LoVo (cell line): Measurements from ENCODE around the gene HOXB5.

Experiments used
- DNase-seq: peaks from one replicate; pipeline ENCODE4 v3.0.0-alpha.2; 2016; ENCODE audit warnings: low spot score

Gene HOXB5

DNA sequence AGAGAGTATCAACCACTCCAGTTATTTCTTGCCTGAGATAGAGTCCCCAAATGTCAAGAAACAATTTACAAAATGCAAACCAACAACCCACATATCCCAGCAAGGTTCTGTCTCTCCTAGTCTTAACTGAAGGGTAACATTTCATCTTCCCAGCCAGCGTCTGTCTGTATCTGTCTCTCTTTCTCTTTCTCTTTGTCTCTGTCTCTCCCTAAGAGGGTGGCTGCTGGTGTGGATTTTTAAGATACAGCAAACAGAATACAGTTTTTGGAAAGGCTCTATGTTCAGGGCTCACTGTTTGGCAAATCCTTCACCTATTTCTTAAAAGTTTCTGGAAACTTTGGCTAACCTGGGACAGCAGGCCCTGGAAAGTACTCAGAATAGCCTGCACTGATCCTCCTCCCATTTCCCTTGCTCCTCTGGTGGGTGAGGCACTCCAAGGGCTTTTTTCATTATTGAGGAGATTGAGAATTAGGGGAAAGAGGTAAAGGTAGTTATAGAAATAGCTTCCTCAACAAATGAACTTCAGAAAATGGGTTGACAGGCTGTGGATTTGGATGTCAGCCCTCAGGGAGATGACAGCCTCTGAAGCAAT lies 21.7 kb downstream of the HOXB5 start:
- DNase-seq = no peak

DNA sequence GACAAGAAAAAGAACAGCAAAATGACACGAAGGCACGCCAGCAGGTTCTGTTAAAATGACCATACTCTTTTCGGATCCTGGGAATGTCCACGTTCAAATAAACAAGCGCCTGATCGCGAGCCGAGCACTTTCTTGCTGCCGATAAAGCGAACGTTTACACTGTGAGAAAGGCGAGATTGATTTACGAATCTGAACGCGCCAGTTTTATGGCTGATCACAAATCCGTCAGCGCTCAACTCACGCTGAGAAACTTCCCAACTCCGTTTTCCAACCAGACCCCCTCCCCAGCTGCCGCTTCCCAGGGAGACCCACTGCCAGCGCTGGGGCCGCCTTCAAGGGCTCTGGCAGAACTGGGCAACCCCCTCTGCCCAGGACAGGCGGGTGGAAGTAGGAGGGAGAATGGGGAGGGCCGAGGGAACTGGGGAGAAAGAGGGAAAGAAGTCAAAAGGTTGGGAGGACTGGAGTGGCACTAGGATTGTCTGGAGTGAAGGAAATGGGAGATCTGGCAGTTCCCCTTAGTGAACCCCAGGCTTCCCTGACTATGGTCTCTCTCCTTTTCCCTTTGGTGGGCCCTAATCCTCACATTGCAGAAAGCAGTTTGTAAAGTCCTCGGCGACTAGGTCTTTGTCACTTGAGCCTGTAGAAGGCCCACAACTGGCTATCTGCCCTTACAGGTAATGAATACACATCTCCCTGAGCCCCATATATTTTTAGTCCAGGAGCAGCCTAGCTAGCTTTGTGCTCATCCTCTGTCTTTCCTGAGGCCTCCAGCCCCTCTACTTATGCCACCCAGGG lies 22.4 kb downstream of the HOXB5 start:
- no peak for DNase-seq

DNA sequence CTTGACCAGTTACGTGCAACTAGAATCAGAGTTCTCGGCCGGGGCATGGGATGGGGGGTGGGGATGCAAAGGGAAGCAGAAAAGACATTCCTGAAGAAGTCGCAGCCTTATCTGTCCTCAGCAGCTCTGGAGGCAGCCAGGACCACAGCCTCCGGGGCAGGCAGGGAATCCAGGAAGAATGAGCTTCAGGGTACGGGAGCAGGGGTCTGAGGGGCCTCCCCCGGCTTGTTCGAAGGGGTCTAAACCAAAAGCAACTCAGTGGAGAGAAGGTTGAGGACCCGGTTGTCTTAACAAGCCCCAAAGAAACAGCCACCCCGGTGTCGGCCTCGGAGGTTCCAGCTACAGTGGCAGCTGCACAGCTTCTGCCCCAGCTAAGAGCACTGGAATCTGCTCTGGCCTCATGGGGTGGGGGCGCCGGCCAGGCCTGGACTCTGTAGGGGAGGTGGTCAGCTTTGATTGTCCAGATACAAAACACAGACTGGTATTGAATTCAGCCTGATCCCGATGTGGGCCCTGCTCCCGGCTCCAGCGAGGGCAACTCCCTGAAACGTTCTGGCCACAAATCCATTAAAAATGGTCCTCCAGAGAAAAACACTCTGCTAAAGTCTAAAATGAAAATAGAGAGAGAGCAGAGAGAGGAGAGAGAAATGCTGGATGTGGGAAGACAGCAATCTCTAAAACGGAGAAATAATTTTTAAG lies 23.1 kb downstream of the HOXB5 start:
- DNase-seq = no peak

DNA sequence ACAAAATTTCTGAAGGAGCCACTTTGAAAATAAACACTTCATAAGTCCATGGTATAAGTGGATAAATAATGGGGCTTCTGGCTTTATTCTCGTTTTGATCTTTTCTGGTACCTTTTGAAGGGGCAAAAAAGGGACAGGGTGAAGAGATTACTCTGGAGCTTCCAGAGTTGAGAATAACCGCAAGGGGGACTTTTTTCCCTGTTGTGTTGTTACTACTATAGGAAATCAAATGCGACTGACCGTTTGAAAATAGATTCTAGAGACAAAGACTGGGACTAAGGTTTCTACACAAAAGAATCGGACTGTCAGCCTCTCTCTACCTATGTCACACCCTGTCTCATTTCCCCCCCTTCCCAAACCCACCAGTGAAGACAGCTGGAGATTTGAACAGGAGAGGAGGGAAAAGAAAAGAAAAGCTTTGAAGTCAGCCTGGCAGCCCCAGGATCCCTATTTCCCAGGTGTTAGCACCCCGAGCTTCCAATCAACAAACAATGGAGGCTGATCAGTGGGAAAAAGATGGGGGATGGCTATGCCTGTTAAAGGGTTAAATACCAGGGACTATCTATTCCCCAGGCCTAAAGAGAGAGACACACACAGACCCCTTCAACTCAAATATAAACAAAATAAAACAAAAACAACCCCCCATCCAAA lies 23.8 kb downstream of the HOXB5 start:
- DNase-seq = no peak

DNA sequence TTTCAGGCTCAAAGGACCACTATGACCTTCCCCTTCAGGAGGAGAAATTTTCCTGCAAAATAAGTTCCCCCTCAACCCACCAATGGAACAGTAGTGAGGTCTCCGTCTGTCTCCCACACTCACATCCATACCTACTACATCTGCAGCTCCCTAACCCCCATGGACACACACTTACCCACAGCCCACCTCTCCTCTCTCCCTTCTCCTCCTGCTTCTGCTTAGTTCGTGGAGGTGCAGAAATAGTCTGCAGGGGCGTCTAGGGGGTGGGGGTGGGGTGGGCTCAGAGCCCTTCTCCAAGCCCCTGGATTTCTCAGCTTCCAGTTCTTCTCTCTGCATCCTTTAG lies 24.4 kb downstream of the HOXB5 start:
- no peak for DNase-seq

DNA sequence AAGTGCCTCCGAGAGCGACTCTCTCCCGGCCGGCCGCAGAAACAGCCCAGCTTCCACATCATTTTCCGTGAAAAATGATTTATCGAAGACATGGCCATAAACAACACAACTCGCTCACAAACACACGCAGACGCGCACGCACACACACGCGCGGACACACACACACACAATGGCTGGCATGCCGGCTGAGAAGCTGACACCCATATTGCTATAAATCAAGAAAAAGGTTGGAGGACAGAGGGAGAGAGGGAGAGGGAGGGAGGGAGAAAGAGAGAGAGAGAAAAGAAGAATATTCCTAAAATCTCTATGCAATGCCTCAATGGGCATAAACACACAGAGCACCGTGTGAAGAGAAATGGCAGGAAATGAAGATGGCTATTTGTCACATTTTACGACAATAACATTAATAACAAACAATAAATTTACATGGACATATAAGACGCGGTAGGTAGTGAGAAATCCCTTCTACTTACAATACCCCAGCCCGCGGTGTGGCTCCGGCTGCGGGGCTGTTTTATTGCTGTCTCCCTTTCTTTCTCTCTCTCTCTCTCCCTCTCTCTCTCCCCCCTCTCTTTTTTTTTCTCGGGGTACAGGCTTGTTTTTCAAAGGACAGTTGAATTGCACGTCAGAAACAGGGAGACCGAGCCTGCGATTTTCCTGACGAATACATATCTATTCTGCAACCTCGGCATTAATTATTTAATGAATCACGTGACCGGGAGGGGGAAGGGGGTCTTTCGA lies 24.9 kb downstream of the HOXB5 start:
- no peak for DNase-seq

DNA sequence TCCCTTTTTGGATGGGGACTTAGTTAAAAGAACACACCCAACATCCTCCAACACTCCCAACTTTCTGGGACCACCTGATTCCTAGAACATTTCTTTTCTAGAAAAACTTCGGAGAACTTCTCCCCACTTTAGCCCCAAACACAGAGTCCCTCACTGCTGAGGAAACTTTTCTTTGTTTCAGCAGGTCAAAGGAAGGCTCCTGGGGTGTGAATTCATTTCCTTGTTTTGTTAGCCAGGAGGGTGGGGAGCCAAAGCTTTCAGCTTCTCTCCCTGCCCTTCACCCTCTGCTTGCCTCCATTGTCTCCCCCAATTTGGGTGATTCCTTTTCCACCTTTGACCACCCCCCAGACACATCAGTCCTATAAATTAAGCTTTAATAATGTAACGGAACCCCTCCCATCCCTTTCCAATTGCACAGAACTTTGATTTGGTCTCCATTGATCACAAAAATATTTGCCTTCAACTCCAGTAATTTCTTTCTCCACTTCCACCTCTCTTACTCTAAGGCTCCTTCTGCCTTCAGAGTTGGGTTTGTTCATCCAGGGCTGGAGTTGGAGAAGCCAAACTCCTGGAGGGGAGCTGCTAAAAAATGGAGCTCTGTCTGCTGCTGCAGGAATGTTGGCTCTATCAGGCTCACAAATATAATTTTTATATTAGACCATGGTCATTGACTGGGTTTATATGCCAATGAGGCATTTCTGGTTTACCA lies 25.8 kb downstream of the HOXB5 start:
- no peak for DNase-seq

DNA sequence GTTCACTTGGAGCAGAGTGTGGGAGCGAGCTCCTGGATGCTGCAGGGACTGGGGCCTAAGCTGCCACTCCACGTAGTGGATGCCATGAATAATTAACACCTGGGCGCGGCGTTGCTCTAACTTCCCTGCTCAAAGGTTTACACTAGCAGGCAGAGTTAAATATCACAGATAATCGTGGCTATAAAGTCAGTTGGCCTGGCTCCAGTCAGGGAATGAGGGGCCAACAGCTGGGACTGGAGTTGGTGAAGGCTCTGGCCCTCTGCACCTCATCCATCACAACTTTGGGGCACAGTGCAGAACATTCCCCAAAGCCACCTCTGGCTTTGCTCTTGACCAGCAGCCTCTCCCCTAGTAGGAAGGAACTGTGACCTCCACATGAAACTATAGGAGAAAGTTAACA lies 26.4 kb downstream of the HOXB5 start:
- DNase-seq = no peak

DNA sequence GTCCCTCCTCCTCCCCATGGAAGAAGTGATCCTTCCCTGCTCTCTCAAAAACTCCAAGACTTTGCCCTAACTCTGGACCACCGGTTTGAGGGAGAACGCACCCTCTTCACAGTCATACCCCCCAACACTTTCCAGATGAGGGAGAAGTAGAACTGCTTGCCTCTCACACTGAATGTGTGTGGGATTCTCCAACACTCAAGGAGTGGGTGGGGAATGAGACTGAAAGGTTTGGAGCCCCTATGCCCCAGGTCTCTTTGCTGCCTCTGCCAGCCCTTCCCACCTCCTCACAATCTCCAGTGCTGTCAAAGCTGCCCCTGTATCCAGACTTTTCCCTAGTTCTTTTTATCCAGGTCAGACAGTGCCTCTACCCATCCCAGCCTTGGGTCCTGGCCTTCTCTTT lies 26.9 kb downstream of the HOXB5 start:
- no peak for DNase-seq

DNA sequence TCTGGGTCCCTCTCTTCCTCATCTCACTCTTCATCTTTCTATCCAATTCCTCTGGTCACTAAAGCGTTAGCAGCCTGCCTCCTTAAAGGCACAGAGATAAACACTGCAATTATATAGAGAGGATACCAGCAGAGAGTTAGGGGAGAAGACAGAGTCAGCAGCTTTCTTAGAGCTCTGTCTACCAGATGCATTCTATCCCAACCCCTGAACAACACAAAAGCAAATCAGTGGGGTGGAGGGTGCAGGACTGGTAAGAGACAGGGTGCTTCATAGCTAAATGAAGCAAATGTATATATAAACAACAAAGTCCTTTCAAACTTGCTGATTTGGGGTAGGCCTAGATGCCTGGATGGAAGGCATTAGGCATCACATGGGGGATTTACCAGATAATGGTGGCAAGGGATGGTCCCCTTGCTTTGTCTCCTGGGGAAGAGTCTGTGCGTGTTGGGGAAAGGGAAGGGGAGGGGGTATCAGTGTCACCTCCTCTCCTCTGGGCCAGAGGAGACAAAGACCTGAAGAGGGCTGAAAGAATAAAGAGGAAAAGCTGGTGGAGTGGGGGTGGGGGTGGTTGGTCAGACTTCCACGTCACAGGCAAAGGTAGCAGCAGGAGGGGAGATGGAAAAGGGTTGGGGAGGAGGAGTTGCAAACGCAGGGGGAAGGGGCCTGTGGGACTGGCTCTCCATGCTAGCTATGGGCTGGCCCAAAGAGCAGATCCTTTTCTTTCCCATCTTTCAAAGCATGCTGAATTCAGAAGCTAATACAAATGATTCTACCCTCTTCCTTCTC lies 27.5 kb downstream of the HOXB5 start:
- no peak for DNase-seq

DNA sequence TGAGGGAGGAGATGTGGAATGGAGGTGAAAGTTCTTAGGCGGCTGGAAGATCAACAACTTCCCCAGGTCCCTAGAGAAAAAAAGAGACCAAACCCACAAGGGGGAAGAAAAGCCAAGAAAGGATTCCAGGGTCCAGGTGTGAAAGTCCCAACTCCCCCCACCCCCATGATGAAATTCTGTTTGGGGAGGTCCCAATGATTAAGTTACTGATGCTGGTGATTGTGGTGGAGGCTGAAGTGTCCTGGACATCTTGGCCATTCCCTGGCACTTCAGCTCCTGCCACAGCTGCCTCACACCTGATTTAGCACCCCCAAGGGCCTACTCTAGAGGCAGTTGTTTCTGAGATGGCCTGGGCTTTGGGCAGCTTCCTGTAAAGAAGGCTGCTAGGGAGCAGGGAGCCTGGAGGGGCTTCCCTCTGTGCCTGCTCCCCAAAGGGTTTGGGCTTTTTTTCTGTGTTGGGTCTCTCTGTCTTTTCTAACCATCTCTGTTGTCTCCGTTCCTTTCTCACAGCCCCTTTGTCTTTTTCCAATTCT lies 28.5 kb downstream of the HOXB5 start:
- no peak for DNase-seq

DNA sequence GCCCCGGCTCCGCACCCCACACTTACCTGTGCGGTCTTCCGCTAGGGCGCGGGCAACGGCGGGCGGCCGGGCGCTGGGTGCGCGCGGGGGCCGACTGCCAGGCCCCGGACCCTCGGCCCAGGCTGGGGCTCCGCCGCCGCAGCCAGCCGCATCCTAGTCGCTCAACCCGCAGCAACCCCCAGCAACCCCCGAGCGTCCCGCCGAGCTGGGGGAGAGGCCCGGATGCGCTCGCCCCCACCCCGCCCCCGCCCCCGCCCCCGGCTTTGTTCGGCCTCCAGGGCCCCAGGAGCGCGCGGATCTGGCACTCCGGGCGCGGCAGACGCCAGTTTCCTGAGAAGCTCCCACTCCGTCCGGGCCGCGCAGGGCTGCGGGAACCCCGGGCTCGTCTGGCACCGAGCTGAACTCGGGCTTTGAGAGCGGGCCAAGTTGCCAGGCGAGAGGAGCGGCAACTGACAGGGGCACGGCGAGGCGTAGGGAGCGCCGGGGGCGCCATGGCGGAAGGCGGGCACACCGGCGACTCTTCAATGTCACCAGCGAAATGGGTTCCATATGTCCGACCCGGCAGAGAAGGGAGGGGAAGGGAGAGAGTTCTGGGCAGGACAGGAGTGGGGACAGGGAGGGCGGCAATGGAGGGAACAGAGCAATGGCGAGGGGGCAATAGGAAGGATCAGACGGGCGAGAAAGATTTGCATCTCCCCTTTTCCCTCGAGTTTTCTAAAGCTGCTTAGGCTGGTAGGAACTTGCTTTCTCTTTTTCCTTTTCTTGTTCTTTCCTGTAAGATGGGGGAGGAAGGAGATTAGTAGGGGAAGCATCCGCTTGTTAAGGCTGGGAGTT lies 29.2 kb downstream of the HOXB5 start:
- no peak for DNase-seq

DNA sequence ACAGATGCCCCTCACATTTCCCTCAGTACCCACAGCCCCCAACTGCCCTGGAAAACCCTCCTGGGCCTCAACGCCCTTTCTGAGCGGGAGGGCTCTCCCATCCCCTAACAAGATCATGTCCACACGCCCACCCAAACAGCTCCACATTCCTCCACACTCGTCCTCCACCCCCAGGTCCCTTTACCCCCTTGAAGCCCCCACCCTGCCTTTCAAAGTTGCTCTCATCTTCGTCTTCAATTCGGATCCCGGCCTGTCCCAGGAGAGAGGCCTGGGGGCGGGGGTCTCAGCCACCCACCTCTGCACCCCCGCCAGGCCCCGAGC lies 29.8 kb downstream of the HOXB5 start:
- DNase-seq = no peak

DNA sequence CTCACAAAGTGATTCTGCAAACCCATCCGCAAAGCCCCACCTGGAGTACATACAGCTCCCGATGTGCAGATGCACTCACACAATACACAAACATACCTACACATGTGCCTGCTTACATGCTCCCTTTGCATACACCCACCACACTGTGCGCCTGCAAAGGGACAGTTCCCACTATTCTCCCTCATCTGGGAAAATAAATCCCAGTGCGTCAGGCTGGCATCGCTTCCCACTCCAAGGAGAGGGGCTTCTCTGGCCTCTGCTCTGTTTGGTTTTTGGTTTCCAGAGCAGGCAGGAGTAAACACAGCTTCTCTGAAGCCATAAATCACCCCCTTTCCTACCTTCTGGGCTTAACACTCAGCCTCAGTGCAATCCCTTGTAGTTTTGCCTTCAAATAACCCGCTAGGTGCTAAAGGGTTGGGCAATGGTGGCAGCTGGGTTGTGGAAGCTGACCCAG lies 30.2 kb downstream of the HOXB5 start:
- DNase-seq = no peak

DNA sequence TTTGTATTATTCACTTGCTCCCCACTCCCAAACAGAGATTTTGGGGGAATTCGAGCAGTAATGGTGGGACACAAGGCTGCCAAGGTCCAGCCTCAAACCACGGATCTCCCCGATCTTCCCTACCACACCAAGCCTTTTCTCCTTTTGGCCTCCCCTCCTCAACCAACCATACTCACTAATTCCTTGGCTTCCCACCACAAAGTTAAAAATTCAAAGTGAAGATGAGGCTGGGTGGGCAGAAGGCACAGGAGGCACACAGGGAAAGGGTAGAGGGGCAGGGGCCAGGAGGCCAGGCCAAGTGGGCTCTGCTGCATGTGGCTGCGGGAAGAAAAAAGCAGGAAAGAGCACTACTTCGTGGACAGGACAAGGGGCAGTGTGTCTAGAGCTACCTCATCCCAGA lies 30.6 kb downstream of the HOXB5 start:
- DNase-seq = no peak

DNA sequence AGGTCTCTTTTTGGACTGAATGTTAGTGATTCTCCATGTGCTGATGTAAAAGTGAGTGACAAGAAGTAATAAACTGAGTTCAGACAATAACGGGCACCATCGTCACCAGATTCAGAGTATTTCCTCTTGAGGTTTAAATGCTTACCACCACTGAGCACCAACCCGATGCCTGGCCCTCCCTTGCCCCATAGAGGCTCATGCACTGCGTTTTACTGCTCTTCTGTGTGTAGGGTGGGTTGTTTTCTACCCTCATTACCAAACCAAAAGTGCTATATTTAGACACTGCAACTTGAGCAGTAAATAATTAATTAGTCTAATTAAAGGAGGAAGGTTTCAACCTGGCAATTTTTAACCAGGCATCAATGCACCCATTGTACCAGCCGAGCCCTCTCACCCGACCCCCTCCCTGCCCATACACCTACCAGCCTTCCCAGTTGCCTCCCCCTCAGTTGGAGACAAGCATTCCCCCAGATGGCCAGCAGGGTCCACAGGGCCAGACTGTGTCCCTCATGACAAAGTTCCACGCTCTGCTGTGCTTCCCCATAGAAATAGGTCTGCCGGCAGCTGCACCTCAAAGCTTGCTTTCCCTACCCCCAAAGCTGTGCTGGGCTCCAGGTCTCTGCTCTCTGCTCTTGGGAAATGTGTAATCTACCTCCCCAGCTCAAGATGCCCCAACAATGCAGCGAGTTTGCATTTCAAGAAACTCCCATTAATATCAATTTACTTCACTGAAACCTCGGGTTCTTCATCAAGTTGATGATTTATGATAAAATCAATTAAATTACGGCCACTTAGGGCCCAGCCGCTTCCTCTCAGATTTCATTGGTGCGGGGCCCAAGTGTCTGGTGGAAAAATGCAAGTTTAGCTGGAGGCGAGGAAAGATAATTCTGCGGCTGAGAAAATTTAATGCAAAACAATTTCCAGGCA lies 31.4 kb downstream of the HOXB5 start:
- no peak for DNase-seq

DNA sequence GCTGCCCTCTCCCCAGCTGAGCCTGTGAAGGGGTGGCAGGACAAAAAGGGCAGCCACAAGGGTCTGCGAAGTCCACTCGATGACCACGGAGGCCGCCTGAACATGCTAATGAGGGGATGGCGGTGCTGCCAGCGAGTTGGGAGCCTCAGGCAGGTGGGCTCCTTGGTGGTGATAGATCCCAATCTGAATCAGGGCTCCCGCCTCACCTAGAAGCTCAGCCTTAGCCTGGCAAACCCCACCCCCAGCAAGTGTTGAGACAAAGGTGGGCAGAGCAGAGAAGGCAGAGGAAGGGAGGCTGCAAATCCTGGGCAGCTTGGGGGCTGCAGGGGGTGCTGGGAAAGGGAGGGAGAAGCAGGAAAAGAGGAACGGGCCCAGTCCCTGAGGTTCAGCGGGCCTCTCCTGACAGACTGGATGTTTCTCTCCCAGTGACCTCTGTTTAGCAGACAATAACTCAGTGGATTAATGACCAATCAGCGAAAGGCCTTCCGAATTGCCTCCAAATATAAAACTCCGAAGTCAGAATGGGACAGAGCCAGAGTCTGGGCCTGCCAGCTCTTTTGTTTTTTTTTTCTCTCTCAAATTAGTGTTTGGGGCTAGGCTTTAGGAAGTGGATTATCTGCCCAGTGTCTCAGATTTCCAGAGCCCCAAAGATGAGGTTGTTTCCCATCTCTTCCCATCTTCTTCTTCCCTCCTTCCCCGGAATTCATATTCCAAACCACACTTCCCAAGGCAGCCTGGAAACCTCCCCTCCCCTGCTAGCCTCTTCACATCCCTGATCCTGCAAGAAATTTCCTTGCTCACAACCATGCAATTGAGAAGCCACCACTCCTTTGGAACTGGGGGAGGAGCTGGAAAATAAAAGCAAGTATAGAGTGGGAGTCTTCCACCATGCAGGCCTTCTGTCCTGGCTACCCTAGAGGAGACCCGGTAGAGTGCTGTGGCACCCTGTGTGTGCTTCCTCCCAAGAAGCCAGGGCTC lies 33.5 kb downstream of the HOXB5 start:
- no peak for DNase-seq
